ENCODE data around the gene LRRC71. TPM values are rescaled to one million over a fixed set of nuclear protein-coding genes. Genes with fewer than 3 reads are reported as not detected.

LRRC71 gene
- polyA plus RNA-seq, 4 donors, result 0.07 to 0.13 TPM; not detected in 2

DNA sequence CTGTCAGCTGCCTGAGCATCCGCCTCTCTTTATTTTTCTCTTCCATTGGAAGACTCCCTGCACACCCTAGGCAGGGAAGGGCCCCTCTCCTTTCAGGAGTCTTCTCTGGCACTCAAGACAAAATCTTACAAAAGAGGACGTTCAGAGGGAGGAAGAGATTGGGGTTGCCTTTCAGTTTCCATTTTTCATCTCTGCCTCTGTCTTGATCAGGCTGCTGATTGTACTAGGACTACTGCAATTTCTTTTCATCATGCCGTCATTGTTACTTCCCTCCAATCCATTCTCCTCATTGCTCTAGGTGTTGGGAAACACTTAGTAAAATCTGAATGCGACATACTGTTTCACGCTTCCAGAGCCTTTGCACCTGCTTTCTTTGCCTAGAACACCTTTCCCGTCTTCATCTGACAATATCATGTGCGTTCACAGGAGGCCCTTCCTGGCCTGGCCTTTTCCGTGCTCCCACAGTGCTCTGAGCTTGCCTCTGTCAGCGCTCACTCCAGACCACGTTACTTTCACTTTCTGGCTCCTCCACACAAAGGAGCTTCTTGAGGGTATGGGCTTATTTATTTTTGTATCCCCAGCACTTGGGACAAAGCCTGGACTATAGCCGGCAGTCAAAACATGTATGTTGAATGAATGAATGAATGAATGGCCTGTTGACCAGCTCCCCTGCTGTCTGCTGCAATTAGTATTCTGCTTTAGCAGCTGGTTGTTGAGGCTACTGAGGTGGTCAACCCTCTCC is 10.9 kb downstream of the LRRC71 start:
- 29 to 40% (median 38%) methylated on average over 11 of the region's 11 CpGs for WGBS, 3 donors
- no peak overlapping the region for H3K27ac ChIP-seq (ENCODE audit: low read depth in 1 of 3, low read length in 2 of 3)
- H3K4me3 ChIP-seq (ENCODE audit: low read depth in 1 of 3, low read length in 3 of 3), result no peak overlapping the region
- H3K9me3 ChIP-seq (ENCODE audit: control insufficient read depth in 2 of 2, insufficient read depth in 1 of 2, low read depth in 1 of 2, low read length in 1 of 2), result no peaks in the 10 kb centered on the region
- H3K27me3 ChIP-seq (ENCODE audit: control insufficient read depth in 3 of 3, insufficient read depth in 3 of 3, low read length in 3 of 3), result peaks cover 0 to 39% (median 14%) of the 10 kb centered on the region in 3 donors
- DNase-seq (peak in 1 of 2 donors; percentile 58), FAIRE-seq (no peak)
- H3K4me1 ChIP-seq (ENCODE audit: control insufficient read depth in 3 of 3, insufficient read depth in 2 of 3, low read depth in 1 of 3, low read length in 2 of 3), result no peaks in the 10 kb centered on the region
- H3K36me3 ChIP-seq (ENCODE audit: control insufficient read depth in 3 of 3, insufficient read depth in 2 of 3, low read depth in 1 of 3, low read length in 3 of 3), result peaks cover 0 to 24% (median 2%) of the 10 kb centered on the region in 3 donors

DNA sequence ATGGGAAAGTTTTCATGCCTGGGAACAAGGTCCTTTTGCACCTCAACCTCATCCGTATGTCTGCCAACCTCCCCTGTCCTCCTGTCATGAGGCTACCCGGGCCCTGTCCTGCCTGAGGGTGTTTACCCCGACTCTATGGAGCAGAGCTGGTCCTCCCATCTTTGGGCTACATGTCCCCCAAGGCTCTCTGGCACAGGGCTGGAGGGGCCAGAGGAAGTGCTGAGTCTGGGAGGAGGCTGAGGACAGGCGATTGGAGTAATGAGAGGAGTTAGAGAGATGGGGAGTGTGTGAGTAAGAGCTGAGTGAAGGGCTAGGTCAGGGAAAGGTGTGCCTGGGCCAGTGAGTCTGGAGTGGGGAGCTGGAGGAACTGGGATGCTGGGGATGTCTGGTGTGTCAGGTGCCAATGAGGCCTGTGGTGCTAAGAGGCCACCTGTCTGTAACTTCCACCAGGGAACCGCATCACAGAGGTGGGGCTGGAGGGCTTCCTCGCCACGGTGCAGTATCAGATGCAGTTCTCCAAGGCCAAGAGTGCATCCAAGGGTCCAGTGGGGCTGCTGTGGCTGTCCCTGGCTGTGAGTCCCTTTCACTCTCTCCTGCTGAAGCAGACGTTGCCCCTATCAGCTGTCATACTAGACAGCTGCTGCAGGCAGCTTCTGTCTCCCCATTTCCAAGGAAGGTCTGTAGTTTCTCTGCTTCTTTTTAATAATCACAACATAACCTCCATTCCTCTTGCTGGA is 11.7 kb downstream of the LRRC71 start:
- H3K27me3 ChIP-seq (ENCODE audit: control insufficient read depth in 3 of 3, insufficient read depth in 3 of 3, low read length in 3 of 3), result peaks cover 0 to 32% (median 11%) of the 10 kb centered on the region in 3 donors
- no peaks in the 10 kb centered on the region for H3K9me3 ChIP-seq (ENCODE audit: control insufficient read depth in 2 of 2, insufficient read depth in 1 of 2, low read depth in 1 of 2, low read length in 1 of 2)
- H3K4me3 ChIP-seq (ENCODE audit: low read depth in 1 of 3, low read length in 3 of 3), result no peak overlapping the region
- H3K4me1 ChIP-seq (ENCODE audit: control insufficient read depth in 3 of 3, insufficient read depth in 2 of 3, low read depth in 1 of 3, low read length in 2 of 3), result no peaks in the 10 kb centered on the region
- FAIRE-seq (no peak), DNase-seq (no peak)
- peaks cover 0 to 32% (median 4%) of the 10 kb centered on the region in 3 donors for H3K36me3 ChIP-seq (ENCODE audit: control insufficient read depth in 3 of 3, insufficient read depth in 2 of 3, low read depth in 1 of 3, low read length in 3 of 3)
- 48 to 66% (median 66%) methylated on average over 8 of the region's 8 CpGs for WGBS, 3 donors
- H3K27ac ChIP-seq (ENCODE audit: low read depth in 1 of 3, low read length in 2 of 3), result no peak overlapping the region

DNA sequence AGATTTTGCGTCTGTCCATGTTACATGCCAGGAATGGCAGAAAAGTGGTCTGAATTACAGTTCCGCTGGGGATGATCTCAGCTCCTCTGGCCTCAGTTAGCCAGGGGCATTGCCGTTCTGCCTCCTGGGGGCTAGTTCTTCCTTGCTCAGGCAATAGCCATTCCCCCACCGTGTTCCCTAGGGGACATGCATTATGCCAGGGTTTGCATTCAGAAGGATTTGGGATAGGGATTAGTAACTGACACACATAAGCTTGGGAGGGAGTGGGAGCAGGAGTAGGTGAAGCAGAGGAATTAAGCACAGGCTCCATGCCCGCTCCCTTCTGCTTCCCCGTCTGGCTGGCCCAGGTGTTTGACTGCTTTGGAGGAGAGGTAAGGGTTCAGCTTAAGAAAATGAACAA is 12.7 kb downstream of the LRRC71 start:
- 85 to 87% (median 85%) methylated on average over 6 of the region's 6 CpGs for WGBS, 3 donors
- no peak for DNase-seq
- no peak overlapping the region for H3K4me3 ChIP-seq (ENCODE audit: low read depth in 1 of 3, low read length in 3 of 3)

DNA sequence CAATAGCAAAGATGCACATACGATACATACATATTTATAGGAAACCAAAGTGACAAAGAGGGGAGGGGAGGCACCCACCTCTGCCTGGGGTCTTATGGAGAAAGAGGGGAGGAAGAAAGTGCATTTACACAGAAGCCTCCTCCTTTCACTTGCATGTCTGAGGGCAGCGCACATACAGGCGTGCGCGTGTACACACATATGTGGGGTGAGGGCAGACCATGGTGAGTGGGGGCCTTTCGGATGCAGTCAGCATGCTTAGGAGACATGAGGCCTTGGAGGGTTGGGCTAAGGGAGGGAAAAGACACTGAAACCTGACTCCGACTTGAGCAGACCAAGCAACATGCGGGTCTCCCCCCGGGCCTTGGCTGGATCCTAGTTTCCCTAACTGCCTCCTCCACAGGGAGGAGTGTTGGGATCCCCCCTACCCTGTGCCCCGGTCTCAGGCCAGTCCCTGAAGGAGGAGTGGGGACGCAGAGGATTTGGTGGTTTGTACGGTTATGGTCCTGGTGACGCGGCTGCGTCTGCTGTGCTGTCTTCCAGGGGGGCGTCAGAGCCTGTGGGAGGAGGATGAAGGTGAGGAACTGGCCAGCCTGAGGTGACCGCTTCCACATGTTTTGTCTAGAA is 15.2 kb downstream of the LRRC71 start:
- no peak for DNase-seq
- Histone ChIP-seq H3K27ac (ENCODE audit: low read depth in 1 of 3, low read length in 2 of 3) (no peak overlapping the region), H3K4me1 (ENCODE audit: control insufficient read depth in 3 of 3, insufficient read depth in 2 of 3, low read depth in 1 of 3, low read length in 2 of 3) (no peaks in the 10 kb centered on the region), H3K27me3 (ENCODE audit: control insufficient read depth in 3 of 3, insufficient read depth in 3 of 3, low read length in 3 of 3) (no peaks in the 10 kb centered on the region), H3K4me3 (ENCODE audit: low read depth in 1 of 3, low read length in 3 of 3) (no peak overlapping the region), H3K36me3 (ENCODE audit: control insufficient read depth in 3 of 3, insufficient read depth in 2 of 3, low read depth in 1 of 3, low read length in 3 of 3) (peaks cover 0 to 67% (median 12%) of the 10 kb centered on the region in 3 donors), H3K9me3 (ENCODE audit: control insufficient read depth in 2 of 2, insufficient read depth in 1 of 2, low read depth in 1 of 2, low read length in 1 of 2) (no peaks in the 10 kb centered on the region)
- WGBS, 3 donors, result 85 to 96% (median 91%) methylated on average over 17 of the region's 17 CpGs
- no peak for FAIRE-seq

More for the DNA sequence above, 12.7 kb downstream of the LRRC71 start:
- FAIRE-seq, result no peak
- H3K9me3 ChIP-seq (ENCODE audit: control insufficient read depth in 2 of 2, insufficient read depth in 1 of 2, low read depth in 1 of 2, low read length in 1 of 2), result no peaks in the 10 kb centered on the region
- no peaks in the 10 kb centered on the region for H3K4me1 ChIP-seq (ENCODE audit: control insufficient read depth in 3 of 3, insufficient read depth in 2 of 3, low read depth in 1 of 3, low read length in 2 of 3)
- no peak overlapping the region for H3K27ac ChIP-seq (ENCODE audit: low read depth in 1 of 3, low read length in 2 of 3)
- H3K27me3 ChIP-seq (ENCODE audit: control insufficient read depth in 3 of 3, insufficient read depth in 3 of 3, low read length in 3 of 3), result peaks cover 0 to 22% (median 6%) of the 10 kb centered on the region in 3 donors
- H3K36me3 ChIP-seq (ENCODE audit: control insufficient read depth in 3 of 3, insufficient read depth in 2 of 3, low read depth in 1 of 3, low read length in 3 of 3), result peaks cover 0 to 42% (median 4%) of the 10 kb centered on the region in 3 donors

DNA sequence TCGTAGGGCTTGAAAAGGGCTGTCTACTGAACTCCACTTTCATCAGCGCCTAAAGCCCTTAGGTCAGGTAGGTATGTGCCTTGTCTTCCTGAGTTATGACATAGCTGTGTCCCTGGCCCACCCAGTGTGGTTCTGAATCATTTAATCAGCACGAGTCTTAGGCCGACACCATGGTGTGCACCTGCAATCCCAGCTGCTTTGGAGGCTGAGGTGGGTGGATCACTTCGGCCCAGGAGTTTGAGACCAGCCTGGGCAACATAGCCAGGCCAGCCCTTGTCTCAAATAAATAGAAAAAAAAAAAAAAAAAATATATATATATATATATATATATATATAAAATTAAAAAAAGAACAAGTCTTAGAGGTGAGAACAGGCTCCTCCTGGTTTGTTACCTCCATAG is 15.8 kb downstream of the LRRC71 start:
- no peak overlapping the region for H3K27ac ChIP-seq (ENCODE audit: low read depth in 1 of 3, low read length in 2 of 3)
- no peaks in the 10 kb centered on the region for H3K27me3 ChIP-seq (ENCODE audit: control insufficient read depth in 3 of 3, insufficient read depth in 3 of 3, low read length in 3 of 3)
- no peak overlapping the region for H3K4me3 ChIP-seq (ENCODE audit: low read depth in 1 of 3, low read length in 3 of 3)
- H3K9me3 ChIP-seq (ENCODE audit: control insufficient read depth in 2 of 2, insufficient read depth in 1 of 2, low read depth in 1 of 2, low read length in 1 of 2), result no peaks in the 10 kb centered on the region
- FAIRE-seq (no peak), DNase-seq (no peak)
- H3K4me1 ChIP-seq (ENCODE audit: control insufficient read depth in 3 of 3, insufficient read depth in 2 of 3, low read depth in 1 of 3, low read length in 2 of 3), result no peaks in the 10 kb centered on the region
- 87 to 92% (median 91%) methylated on average over 5 of the region's 5 CpGs for WGBS, 3 donors
- peaks cover 0 to 72% (median 12%) of the 10 kb centered on the region in 3 donors for H3K36me3 ChIP-seq (ENCODE audit: control insufficient read depth in 3 of 3, insufficient read depth in 2 of 3, low read depth in 1 of 3, low read length in 3 of 3)

DNA sequence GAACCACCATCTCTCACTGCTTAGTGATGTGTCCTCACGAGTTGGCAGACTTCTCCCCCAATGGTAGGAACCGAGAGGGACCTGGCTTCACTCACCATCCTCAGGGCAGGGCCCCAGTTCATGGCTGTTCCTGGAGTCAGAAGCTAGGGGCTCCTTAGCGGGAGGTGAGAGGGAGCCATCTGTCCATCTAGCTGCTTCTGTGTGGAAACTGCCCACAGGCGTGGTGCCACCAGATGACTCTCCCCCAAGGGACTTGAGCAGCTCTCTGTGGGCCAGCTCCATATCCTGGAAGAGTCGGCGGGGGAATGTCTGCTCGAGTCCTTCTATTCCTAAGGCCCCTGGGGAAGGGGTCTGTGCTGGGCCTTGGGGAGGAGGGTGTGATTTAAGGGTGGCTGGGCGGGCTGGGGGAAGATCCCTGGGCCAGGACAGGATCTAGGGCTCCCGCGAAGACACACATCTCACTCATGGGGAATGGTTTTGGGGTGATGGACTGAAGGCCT is 16.3 kb downstream of the LRRC71 start:
- Histone ChIP-seq H3K27ac (ENCODE audit: low read depth in 1 of 3, low read length in 2 of 3) (no peak overlapping the region), H3K36me3 (ENCODE audit: control insufficient read depth in 3 of 3, insufficient read depth in 2 of 3, low read depth in 1 of 3, low read length in 3 of 3) (peaks cover 0 to 78% (median 13%) of the 10 kb centered on the region in 3 donors), H3K27me3 (ENCODE audit: control insufficient read depth in 3 of 3, insufficient read depth in 3 of 3, low read length in 3 of 3) (no peaks in the 10 kb centered on the region), H3K9me3 (ENCODE audit: control insufficient read depth in 2 of 2, insufficient read depth in 1 of 2, low read depth in 1 of 2, low read length in 1 of 2) (no peaks in the 10 kb centered on the region), H3K4me3 (ENCODE audit: low read depth in 1 of 3, low read length in 3 of 3) (no peak overlapping the region), H3K4me1 (ENCODE audit: control insufficient read depth in 3 of 3, insufficient read depth in 2 of 3, low read depth in 1 of 3, low read length in 2 of 3) (no peaks in the 10 kb centered on the region)
- WGBS, 3 donors, result 79 to 93% (median 83%) methylated on average over 10 of the region's 10 CpGs
- DNase-seq (no peak), FAIRE-seq (no peak)

DNA sequence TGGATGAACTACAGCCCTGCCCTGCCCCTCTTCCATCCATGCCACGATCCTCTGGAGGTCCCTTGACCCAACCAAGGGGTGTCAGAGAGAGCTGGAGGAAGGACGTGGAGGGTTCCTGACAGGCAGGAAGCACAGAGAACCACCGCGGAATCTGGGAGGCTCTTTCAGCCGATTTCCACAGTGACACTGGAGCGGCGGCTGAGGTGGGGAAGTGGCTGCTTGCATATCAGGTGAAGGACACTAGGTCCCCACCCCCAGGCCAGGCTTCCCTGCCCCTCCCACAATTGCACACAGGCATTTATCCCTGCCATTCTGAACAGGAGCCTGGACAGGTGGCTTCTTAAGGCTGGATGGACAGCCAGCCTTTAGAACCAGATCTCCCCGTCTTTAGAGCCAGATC is 17.5 kb downstream of the LRRC71 start:
- Histone ChIP-seq H3K4me1 (ENCODE audit: control insufficient read depth in 3 of 3, insufficient read depth in 2 of 3, low read depth in 1 of 3, low read length in 2 of 3) (no peaks in the 10 kb centered on the region), H3K4me3 (ENCODE audit: low read depth in 1 of 3, low read length in 3 of 3) (no peak overlapping the region), H3K36me3 (ENCODE audit: control insufficient read depth in 3 of 3, insufficient read depth in 2 of 3, low read depth in 1 of 3, low read length in 3 of 3) (peaks cover 6 to 88% (median 13%) of the 10 kb centered on the region in 3 donors), H3K27me3 (ENCODE audit: control insufficient read depth in 3 of 3, insufficient read depth in 3 of 3, low read length in 3 of 3) (no peaks in the 10 kb centered on the region), H3K9me3 (ENCODE audit: control insufficient read depth in 2 of 2, insufficient read depth in 1 of 2, low read depth in 1 of 2, low read length in 1 of 2) (no peaks in the 10 kb centered on the region), H3K27ac (ENCODE audit: low read depth in 1 of 3, low read length in 2 of 3) (no peak overlapping the region)
- FAIRE-seq (no peak), DNase-seq (no peak)
- 72 to 87% (median 79%) methylated on average over 8 of the region's 8 CpGs for WGBS, 3 donors

DNA sequence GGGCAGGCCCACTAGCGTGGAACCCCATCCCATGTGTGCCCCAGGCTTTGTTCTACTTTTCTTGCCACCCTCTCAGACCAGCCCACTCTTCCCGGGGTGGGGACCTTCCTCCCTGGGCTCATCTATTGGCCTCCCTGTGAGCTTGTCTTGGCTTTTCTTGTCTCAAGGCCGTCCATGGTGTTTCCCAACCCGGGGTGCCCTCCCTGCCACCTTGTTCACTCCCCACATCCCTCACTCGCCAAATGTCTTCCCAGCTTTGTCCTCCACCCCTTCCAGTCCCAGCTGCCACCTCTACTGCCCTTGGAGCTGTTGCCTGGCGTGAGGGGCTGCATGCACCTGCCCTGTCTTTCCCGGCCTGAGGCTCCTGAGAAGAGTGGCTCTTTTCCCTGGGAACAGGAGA is 18.4 kb downstream of the LRRC71 start:
- Histone ChIP-seq H3K9me3 (ENCODE audit: control insufficient read depth in 2 of 2, insufficient read depth in 1 of 2, low read depth in 1 of 2, low read length in 1 of 2) (no peaks in the 10 kb centered on the region), H3K36me3 (ENCODE audit: control insufficient read depth in 3 of 3, insufficient read depth in 2 of 3, low read depth in 1 of 3, low read length in 3 of 3) (peaks cover 6 to 96% (median 13%) of the 10 kb centered on the region in 3 donors), H3K27ac (ENCODE audit: low read depth in 1 of 3, low read length in 2 of 3) (no peak overlapping the region), H3K4me3 (ENCODE audit: low read depth in 1 of 3, low read length in 3 of 3) (no peak overlapping the region), H3K4me1 (ENCODE audit: control insufficient read depth in 3 of 3, insufficient read depth in 2 of 3, low read depth in 1 of 3, low read length in 2 of 3) (no peaks in the 10 kb centered on the region), H3K27me3 (ENCODE audit: control insufficient read depth in 3 of 3, insufficient read depth in 3 of 3, low read length in 3 of 3) (no peaks in the 10 kb centered on the region)
- WGBS, 3 donors, result 72 to 83% (median 83%) methylated on average over 7 of the region's 7 CpGs
- FAIRE-seq (no peak), DNase-seq (no peak)

Data from small intestine (tissue), 7 donors.